Activated T-helper 1 cell treated with Interleukin-2 at 50 U/mL for 16 hours (primary cell): Measurements from ENCODE around the gene RPL22L1.
"Not testable (repeated sequence)": the region's sequence is repeated elsewhere in the genome, so short reads cannot be mapped to it uniquely, and the experiment has no call there.

Source experiments
- DNase-seq: peaks from one replicate; pipeline ENCODE4 v3.0.0-alpha.2; 2020; ENCODE audit warnings: low read depth

The RPL22L1 gene

DNA sequence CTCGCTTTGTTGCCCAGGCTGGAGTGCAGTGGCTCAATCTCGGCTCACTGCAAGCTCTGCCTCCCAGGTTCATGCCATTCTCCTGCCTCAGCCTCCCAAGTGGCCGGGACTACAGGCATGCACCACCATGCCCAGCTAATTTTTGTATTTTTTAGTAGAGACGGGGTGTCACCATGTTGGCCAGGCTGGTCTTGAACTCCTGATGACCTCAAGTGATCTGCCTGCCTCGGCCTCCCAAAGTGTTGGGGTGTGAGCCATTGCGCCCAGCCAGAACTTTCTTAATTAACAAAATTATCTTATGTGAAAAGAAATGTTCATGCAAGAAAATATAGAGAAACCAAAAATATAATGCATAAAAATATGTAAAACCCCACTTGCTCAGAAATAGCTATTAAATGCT, 7.3 kb upstream of the RPL22L1 start:
- DNase-seq = not testable (repeated sequence)

DNA sequence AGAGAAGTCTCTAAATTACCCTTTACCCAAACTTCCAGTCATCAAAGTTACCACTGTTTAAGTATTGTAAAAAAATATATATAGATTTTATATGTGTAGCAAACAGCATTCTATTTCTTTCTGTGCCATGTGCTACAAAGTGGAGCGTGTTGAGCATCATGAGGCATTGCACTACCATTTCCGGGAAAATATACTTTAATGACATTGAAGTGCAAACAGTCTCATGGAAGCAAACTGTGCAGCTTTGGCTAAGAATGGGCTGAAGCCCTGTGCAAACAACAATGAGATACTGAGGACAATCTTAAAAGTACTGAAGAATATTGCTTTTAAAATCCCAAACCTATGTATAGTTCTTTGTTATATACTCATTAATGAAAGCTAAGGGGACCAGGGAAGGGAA, 6.5 kb upstream of the RPL22L1 start:
- DNase-seq = no peak

- DNase-seq = no peak
Measured at GRCh38 chr3:170869239-170869590, 780 bp downstream of the RPL22L1 start.

GRCh38 chr3:170868577-170869238, 1.3 kb downstream of the RPL22L1 start:
- DNase-seq = no peak

- DNase-seq = no peak
Measured at GRCh38 chr3:170867143-170867937, 2.7 kb downstream of the RPL22L1 start.

- DNase-seq = no peak
Measured at GRCh38 chr3:170866499-170866898, 3.5 kb downstream of the RPL22L1 start.

- DNase-seq = no peak
Measured at GRCh38 chr3:170865209-170866094, 4.5 kb downstream of the RPL22L1 start.

DNA sequence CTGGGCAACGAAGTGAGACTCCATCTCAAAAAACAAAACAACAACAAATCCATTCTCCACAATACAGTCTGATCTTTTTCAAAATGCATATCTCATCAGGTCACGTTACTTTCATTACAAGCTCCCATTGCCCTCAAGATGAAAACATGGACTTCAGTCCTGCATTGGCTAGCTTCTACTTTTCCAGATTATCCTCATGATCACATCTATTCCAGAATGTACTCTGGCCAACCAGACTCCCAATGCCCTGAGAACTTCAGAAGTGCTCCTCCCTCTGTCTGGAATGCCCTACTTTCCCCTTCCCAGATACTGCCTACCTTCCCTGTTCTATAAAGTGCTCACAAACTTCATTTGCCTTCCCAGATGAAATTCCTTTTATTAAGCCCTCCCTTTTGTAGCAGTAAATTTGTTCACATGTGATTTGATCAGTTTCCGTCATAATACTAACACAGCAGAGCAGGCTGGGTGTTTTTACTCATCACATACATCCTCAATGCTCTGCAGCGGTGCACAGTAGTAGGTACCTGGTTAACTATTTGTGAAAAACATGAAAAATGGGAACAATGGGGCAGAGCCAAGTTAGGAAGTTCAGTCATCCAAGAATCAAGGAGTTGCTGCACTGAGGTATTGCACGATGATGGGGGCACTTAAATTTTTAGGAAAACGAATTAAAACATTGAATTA, 5.3 kb downstream of the RPL22L1 start:
- no peak for DNase-seq

- DNase-seq = no peak
Measured at GRCh38 chr3:170863816-170864215, 6.2 kb downstream of the RPL22L1 start.

GRCh38 chr3:170862618-170863374, 7.2 kb downstream of the RPL22L1 start:
- DNase-seq = no peak

GRCh38 chr3:170858599-170858998, 11.4 kb downstream of the RPL22L1 start:
- DNase-seq = no peak

- DNase-seq = no peak
Measured at GRCh38 chr3:170852324-170852723, 17.7 kb downstream of the RPL22L1 start.

- no peak for DNase-seq
Measured at GRCh38 chr3:170848292-170848917, 21.6 kb downstream of the RPL22L1 start.

- no peak for DNase-seq
Measured at GRCh38 chr3:170844377-170844776, 25.6 kb downstream of the RPL22L1 start.

DNA sequence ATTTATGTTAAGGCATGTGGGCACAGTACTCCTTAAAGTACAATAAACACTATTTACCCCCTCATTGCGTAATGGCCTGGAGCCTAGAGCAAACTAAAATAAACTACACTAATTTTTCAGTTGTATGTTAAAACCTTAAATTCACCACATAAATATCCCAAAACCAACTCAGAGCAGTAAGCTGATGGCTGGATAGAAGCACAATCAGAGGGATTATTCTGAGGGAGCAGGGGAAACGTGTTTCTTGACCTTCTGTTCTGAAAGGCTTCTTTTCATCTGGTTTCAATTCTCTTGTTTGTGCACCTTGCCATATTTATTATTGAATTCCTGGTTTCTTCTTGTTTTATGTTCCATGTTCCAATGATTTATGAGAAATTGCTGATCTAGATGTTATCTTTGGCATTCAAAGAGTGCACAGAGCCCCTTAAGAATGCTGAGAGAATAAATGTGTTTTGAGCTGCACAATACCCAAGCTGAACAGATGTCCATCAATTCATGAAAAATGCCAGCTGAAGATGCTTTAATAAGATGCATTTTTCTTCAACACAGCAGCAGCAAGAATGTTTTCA, 29.6 kb downstream of the RPL22L1 start:
- DNase-seq = no peak

- DNase-seq = no peak
Measured at GRCh38 chr3:170839518-170840100, 30.4 kb downstream of the RPL22L1 start.

- no peak for DNase-seq
Measured at GRCh38 chr3:170836491-170836890, 33.5 kb downstream of the RPL22L1 start.

GRCh38 chr3:170835336-170835735, 34.7 kb downstream of the RPL22L1 start:
- DNase-seq = no peak

DNA sequence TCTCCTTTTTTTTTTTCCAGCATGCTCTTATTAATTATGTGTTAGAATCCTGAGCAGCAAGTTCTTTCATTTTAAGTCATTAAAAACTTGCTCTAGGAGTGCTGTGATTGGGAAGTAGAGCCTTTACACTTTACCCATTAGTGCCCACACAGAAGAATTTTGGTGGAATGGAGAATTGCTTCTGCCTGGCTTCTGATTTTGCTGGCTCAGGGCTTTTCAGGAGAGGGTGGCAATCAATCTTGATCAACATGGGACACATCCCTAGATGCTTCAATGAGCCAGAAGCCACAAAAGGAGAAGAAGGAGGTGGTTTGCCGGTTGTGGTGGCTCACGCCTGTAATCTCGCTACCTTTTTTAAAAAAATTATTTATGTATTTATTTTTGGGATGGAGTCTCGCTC, 39.4 kb downstream of the RPL22L1 start:
- DNase-seq = no peak
